ENCODE measurements around the gene C16orf74. TPM values are rescaled to one million over a fixed set of nuclear protein-coding genes. Genes with fewer than 3 reads are reported as not detected.

Gene C16orf74
- total RNA-seq, 4 donors from 2014 or later = 2.5 to 6.6 TPM; not detected in 2

DNA sequence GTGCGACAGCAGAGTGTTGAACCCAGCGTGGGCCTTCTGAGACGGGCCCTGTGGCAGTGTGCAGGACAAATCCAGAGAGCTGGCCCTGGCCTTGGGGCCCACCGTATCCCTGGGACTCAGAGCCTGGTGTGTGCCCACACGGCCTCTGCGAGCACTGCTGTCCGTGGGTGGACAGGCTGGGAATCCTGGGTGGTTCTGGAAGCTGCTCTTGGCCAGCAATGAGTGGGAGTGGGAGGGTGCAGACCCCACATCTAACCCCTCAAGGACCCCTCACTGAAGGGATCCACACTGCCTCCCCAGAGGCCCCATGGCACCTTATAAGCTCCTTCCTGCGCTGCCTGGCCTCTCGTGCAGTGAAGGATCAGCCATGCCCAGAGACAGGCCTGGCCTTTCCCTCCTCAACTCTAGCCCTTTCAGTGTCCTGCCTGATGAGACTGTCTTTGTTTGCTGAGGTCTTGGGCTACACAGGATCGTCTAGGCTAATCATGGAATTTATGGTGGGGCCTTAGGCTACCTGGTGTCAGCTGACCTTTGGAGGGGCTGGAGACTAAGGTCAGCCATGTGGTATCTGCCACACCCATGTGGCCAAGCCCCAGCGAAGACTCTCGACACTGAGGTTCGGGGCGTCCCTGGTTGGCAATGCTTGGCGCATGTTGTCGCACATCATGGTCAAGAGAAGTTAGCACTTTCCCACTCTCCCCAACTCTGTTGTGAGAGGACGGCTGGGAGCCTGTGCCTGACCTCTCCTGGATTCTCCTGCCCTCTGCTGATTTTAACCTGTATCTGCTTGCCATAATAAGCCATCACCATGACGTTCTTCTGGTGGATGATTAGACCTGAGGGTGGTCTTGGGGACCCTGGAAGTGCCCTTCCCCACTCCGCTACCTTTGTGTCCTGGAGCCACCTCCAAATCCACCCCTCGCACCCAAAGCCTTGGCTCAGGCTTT is 45.7 kb downstream of the C16orf74 start:
- no peaks in the 10 kb centered on the region for H3K4me1 ChIP-seq
- H3K4me3 ChIP-seq = no peak overlapping the region
- DNase-seq = no peak
- TF ChIP-seq POLR2A (IDR thresholded peaks at IDR 0.05) = no peak
- TF ChIP-seq, protein P1, sequence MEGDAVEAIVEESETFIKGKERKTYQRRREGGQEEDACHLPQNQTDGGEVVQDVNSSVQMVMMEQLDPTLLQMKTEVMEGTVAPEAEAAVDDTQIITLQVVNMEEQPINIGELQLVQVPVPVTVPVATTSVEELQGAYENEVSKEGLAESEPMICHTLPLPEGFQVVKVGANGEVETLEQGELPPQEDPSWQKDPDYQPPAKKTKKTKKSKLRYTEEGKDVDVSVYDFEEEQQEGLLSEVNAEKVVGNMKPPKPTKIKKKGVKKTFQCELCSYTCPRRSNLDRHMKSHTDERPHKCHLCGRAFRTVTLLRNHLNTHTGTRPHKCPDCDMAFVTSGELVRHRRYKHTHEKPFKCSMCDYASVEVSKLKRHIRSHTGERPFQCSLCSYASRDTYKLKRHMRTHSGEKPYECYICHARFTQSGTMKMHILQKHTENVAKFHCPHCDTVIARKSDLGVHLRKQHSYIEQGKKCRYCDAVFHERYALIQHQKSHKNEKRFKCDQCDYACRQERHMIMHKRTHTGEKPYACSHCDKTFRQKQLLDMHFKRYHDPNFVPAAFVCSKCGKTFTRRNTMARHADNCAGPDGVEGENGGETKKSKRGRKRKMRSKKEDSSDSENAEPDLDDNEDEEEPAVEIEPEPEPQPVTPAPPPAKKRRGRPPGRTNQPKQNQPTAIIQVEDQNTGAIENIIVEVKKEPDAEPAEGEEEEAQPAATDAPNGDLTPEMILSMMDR (IDR thresholded peaks at IDR 0.05) = no peak
- no peaks in the 10 kb centered on the region for H3K9me3 ChIP-seq
- no peaks in the 10 kb centered on the region for H3K27me3 ChIP-seq
- H3K36me3 ChIP-seq = no peaks in the 10 kb centered on the region
- no peak overlapping the region for H3K27ac ChIP-seq

DNA sequence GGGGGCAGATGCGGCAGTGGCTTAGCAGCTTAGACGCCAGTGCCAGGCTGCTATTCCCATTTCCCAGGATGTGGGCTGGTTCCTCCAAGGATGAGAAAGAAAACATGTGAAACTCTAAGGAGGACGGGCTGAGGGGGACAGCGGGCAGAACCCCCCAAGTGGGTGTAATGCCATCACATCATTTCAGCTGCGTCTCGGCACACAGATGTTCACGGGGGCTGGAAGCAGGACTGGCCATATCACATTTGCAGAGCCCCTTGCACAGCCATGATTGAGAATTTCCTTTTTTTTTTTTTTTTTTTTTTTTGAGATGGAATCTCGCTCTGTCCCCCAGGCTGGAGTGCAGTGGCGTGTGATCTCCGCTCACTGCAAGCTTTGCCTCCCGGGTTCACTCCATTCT is 46.9 kb downstream of the C16orf74 start:
- no peaks in the 10 kb centered on the region for H3K9me3 ChIP-seq
- no peaks in the 10 kb centered on the region for H3K36me3 ChIP-seq
- no peaks in the 10 kb centered on the region for H3K27me3 ChIP-seq
- no peak for TF ChIP-seq POLR2A (IDR thresholded peaks at IDR 0.05)
- TF ChIP-seq, protein P1 (IDR thresholded peaks at IDR 0.05) = no peak
- no peaks in the 10 kb centered on the region for H3K4me1 ChIP-seq
- DNase-seq = no peak
- no peak overlapping the region for H3K4me3 ChIP-seq
- no peak overlapping the region for H3K27ac ChIP-seq

DNA sequence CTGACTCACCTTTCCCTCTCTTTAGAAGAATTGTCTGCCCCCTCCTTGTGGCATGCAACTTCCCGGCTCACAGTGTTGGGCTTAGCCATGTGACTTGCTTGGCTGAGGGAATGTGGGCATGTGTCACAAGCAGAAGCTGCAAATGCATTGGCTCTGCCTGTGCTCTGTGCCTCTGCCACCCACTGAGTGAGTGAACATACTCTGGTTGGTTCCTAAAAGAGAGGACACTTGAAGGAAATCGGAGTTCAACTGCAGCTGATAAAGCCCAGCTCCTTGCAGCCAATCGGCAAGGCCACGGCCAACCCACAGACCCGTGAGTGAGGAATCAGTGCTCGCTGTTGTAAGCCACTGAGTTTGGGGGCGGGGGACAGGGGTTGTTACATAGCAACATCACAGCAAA is 51.3 kb downstream of the C16orf74 start:
- TF ChIP-seq, protein P1 (IDR thresholded peaks at IDR 0.05) = no peak
- no peak for TF ChIP-seq POLR2A (IDR thresholded peaks at IDR 0.05)
- no peak for DNase-seq

DNA sequence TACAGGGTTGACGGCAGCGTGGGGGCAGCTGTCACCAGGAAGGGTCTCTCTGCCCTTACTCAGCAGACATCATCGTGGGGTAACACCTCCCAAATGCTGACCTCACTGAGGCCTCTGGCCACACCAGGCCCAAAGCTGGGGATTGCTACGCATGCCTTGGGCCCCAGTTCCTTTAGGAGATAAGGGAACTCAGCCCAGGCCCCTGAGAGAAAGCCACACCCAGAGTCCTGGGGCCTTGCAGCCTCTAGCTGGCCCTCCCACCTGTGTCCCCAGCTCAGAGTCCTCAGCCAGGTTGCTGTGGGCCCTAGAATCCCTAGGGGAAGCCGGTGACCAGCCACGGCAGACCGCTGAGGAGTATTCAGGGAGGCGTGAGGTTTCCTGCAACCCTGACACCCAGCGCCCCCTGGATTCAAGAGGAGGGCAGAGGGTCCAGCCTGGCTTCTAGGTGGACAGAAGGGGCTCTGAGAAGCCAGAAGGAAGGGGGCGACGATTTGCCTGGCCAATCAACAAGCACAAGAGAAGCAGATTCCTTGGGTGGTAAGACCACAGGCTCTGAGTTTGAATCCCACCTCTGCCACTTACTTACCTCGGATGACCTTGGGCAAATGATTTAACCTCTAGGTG is 51.8 kb downstream of the C16orf74 start:
- DNase-seq = no peak
- Histone ChIP-seq H3K4me1 (no peaks in the 10 kb centered on the region), H3K27me3 (no peaks in the 10 kb centered on the region), H3K4me3 (no peak overlapping the region), H3K27ac (no peak overlapping the region), H3K36me3 (no peaks in the 10 kb centered on the region), H3K9me3 (no peaks in the 10 kb centered on the region)
- TF ChIP-seq POLR2A (IDR thresholded peaks at IDR 0.05) = no peak
- TF ChIP-seq, protein P1 (IDR thresholded peaks at IDR 0.05) = no peak

More for the DNA sequence above, 51.3 kb downstream of the C16orf74 start:
- no peak overlapping the region for H3K4me3 ChIP-seq
- H3K27ac ChIP-seq = no peak overlapping the region
- no peaks in the 10 kb centered on the region for H3K4me1 ChIP-seq
- no peaks in the 10 kb centered on the region for H3K9me3 ChIP-seq
- H3K27me3 ChIP-seq = no peaks in the 10 kb centered on the region
- H3K36me3 ChIP-seq = no peaks in the 10 kb centered on the region

DNA sequence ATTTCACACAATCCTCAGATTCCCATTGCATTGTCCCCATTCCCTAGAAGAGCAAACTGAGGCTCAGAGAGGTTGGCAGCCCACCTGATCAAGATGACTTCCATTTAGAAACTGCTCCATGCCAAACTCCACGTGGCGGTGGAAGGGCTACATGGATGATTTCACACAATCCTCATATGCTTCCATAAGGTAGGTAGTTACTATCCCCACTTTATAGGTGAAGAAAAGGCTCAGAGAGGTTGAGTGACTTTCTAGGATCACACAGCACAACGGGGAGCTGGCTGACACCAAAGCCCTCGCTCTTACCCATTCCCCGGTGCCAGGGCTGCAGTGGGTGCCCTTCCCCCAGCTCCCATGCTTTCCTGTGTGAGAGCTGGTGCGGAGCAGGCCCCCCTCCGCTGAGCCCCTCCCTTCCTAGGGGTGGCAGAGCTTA is 52.4 kb downstream of the C16orf74 start:
- DNase-seq = no peak
- TF ChIP-seq, protein P1 (IDR thresholded peaks at IDR 0.05) = no peak
- no peak for TF ChIP-seq POLR2A (IDR thresholded peaks at IDR 0.05)
- Histone ChIP-seq H3K9me3 (no peaks in the 10 kb centered on the region), H3K27ac (no peak overlapping the region), H3K27me3 (no peaks in the 10 kb centered on the region), H3K4me3 (no peak overlapping the region), H3K36me3 (no peaks in the 10 kb centered on the region), H3K4me1 (no peaks in the 10 kb centered on the region)

Data from Peyer's patch (tissue), 4 donors.